Tibial artery (tissue), 4 donors: ENCODE data around the gene SDK1.

Source experiments
- DNase-seq, 2 donors: peaks; one replicate each; pipeline ENCODE4 v3.0.0-alpha.2; 2019
- H3K27ac ChIP-seq, 2 donors: fragments of 200-600 bp; sonication (generic) in 1 of 2; 1 replicate in 1 of 2; 2 replicates in 1 of 2; pipeline ENCODE4 v1.5.1; 2018 to 2019; ENCODE audit warnings: mild to moderate bottlenecking in 1 of 2
- H3K27me3 ChIP-seq, 2 donors: fragments of 200-600 bp; sonication (generic) in 1 of 2; one replicate each; pipeline versions ENCODE4 v1.5.1 to v1.6.0; 2016 to 2019
- H3K36me3 ChIP-seq, 3 donors: fragments of 200-600 bp; sonication (generic) in 2 of 3; one replicate each; pipeline ENCODE4 v1.5.1; 2016 to 2019; ENCODE audit warnings: mild to moderate bottlenecking in 2 of 3
- H3K4me1 ChIP-seq, 4 donors: fragments of 200-600 bp; sonication (generic) in 2 of 4; 1 replicate in 3 of 4; 2 replicates in 1 of 4; pipeline ENCODE4 v1.5.1; 2016 to 2019
- H3K4me3 ChIP-seq, 2 donors: fragments of 200-600 bp; sonication (generic) in 1 of 2; 1 replicate in 1 of 2; 2 replicates in 1 of 2; pipeline ENCODE4 v1.5.1; 2018 to 2019; ENCODE audit warnings: mild to moderate bottlenecking in 2 of 2
- H3K9me3 ChIP-seq, 3 donors: fragments of 200-600 bp; sonication (generic) in 1 of 3; one replicate each; pipeline ENCODE4 v1.5.1; 2016 to 2019
- intact Hi-C: fragments of 100-400 bp; cut with DNase I; formaldehyde crosslinking; loops from one replicate; pipeline ENCODE4 v1.15.0; 2023; ENCODE audit warnings: low total_unique reads
- TF ChIP-seq, protein P1 (sequence below), 2 experiments: fragments of 200-600 bp in 1 of 2; fragments of 450-650 bp in 1 of 2; IDR thresholded peaks; one replicate each; pipeline ENCODE4 v1.5.1; 2017 to 2019; ENCODE audit warnings: antibody characterized with exemption in 2 of 2, mild to moderate bottlenecking in 1 of 2, moderate library complexity in 1 of 2

SDK1 gene

DNA sequence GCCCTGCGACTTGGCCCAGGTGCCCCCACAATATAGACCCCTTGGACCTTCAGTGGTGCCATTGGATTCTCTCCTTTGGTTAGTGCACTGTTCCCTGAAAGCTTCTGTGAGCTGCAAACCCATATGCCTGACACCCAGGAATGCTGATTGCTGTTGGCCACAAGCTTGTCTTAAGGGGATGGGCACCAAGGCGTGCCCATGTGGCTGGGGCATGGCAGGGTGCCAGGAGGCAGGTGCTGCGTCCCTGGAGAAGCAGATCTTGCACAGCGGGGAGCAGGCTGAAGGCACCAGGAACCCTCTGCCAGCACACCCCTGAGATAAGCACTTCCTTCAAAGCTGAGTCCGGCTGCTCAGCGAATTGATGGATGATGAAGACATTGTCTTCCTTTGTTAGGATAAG, 411.8 kb downstream of the SDK1 start:
- no peaks in the 10 kb centered on the region for H3K27me3 ChIP-seq
- H3K4me1 ChIP-seq = no peaks in the 10 kb centered on the region
- H3K9me3 ChIP-seq = no peaks in the 10 kb centered on the region
- intact Hi-C loops = no loop called here
- no peaks in the 10 kb centered on the region for H3K36me3 ChIP-seq
- no peak for DNase-seq
- H3K27ac ChIP-seq = no peak overlapping the region
- TF ChIP-seq, protein P1, sequence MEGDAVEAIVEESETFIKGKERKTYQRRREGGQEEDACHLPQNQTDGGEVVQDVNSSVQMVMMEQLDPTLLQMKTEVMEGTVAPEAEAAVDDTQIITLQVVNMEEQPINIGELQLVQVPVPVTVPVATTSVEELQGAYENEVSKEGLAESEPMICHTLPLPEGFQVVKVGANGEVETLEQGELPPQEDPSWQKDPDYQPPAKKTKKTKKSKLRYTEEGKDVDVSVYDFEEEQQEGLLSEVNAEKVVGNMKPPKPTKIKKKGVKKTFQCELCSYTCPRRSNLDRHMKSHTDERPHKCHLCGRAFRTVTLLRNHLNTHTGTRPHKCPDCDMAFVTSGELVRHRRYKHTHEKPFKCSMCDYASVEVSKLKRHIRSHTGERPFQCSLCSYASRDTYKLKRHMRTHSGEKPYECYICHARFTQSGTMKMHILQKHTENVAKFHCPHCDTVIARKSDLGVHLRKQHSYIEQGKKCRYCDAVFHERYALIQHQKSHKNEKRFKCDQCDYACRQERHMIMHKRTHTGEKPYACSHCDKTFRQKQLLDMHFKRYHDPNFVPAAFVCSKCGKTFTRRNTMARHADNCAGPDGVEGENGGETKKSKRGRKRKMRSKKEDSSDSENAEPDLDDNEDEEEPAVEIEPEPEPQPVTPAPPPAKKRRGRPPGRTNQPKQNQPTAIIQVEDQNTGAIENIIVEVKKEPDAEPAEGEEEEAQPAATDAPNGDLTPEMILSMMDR (IDR thresholded peaks at IDR 0.05) = no peak
- no peak overlapping the region for H3K4me3 ChIP-seq

DNA sequence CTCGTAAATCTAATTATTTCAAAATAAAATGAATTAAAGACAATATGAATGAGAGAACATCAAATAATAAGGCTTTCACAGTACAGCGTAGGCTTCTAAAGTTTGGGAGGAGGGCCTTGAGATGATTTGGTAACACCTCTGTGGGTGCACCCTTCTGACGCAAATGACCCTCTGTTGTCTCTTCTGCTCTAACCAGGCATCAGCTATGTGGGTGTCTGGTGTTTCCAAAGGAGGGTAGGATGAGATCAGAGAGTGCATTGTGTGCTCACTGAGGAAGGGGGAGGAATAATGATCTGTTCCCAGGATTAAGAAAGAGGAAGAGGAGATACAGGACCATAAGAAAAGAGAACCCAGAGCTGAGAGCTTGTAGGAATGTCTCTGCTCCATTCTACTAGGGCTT, 420.4 kb downstream of the SDK1 start:
- intact Hi-C loops = no loop called here
- TF ChIP-seq, protein P1 (IDR thresholded peaks at IDR 0.05) = no peak
- Histone ChIP-seq H3K4me1 (peaks cover 0 to 8% (median 0%) of the 10 kb centered on the region in 4 donors), H3K27ac (no peak overlapping the region), H3K27me3 (no peaks in the 10 kb centered on the region), H3K36me3 (no peaks in the 10 kb centered on the region), H3K4me3 (no peak overlapping the region), H3K9me3 (no peaks in the 10 kb centered on the region)
- DNase-seq = no peak

DNA sequence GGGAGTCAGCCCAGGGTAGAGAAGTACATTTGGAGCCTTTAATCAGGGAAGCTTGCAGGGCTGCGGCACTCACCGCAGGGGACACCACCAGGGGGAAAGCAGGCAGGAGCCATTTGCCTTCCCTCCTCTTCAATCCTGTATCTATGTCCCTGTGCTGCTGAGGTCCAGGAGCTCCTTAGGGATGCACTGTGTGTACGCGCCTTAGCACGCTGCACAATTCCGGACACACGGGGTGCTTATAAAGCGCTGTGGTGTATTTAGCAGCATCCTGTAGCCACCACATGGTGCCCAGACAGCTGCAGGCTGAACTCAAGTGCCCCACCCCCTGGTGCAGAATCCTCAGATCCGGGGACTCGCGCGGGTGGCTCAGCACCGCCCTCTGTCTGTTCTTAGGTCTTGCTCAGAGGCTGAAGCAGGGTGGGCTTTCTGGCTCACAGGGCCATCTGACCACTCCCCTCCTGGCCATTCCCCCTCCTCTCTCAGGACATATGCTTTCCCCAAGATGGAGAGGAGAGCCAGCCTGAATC, 421.4 kb downstream of the SDK1 start:
- no peak for DNase-seq
- Histone ChIP-seq H3K9me3 (no peaks in the 10 kb centered on the region), H3K27me3 (no peaks in the 10 kb centered on the region), H3K4me1 (peaks cover 0 to 8% (median 0%) of the 10 kb centered on the region in 4 donors), H3K4me3 (no peak overlapping the region), H3K36me3 (no peaks in the 10 kb centered on the region), H3K27ac (no peak overlapping the region)
- intact Hi-C loops = no loop called here
- TF ChIP-seq, protein P1 (IDR thresholded peaks at IDR 0.05) = no peak

DNA sequence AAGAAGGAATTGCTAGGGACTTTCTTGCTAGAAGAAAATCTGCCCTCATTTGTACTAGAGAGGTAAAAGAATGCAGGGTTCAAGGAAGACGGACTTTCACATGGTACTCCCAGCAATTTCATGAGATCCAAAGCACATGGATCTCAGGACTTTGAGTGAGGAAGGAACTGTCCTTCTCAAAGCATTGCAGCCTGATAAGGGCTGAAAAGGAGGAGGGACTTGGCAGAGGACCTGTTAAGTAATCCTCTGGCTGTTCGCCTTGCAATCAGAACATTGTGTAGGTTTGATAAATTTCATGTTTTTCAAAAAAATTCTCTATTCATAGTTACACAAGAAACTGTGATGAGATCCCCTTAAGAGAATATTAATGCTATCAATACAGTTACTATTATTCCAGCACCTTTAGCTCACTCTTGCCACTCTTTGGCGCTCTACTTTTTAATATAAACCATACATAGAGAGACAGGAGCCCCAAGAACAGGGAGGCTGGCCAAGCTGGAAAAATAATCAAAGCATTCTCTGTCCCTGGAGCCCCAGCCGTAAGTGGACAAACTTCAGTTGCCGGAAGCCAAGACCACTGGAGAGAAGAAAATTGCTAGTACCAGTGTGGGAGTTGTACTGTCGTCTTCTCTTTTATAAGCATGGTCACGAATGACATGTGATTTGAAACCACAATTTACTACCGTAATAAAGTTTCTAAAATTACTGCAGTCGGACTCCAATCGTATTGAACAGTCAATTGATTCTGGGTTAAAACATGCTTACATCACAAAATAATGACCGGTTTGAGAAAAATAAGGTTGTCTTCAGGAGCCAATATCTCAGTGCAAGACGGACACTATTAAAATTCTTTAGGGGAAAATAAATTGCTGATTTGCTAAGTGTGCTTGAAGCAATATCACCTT, 424.4 kb downstream of the SDK1 start:
- Histone ChIP-seq H3K27me3 (no peaks in the 10 kb centered on the region), H3K9me3 (no peaks in the 10 kb centered on the region), H3K4me1 (peaks cover 0 to 12% (median 0%) of the 10 kb centered on the region in 4 donors), H3K4me3 (no peak overlapping the region), H3K36me3 (no peaks in the 10 kb centered on the region), H3K27ac (peak overlapping the region in 1 of 2 donors; percentile 10)
- intact Hi-C loops = no loop called here
- TF ChIP-seq, protein P1 (IDR thresholded peaks at IDR 0.05) = no peak
- DNase-seq = no peak

DNA sequence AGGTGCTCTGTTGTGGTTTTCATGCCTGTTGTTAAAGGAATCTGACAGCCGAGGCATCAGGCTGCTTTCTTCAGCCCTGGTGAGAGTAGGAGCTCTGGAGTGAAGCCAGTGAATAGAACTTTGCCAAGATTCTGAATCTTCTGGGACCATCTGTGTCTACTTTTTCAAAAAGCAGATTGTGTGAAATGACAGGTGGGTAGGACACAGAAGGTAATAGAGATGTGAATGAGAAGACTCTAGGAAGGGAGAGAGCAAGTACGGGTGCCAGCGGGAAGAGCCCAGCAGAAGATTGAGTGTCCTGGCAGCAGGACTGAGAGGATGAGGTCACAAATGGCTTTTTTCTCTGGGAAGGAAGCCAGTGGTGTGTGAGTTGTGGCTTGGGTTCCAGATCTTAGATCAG, 429.2 kb downstream of the SDK1 start:
- intact Hi-C loops = no loop called here
- H3K4me3 ChIP-seq = no peak overlapping the region
- no peak for DNase-seq
- H3K27ac ChIP-seq = no peak overlapping the region
- H3K9me3 ChIP-seq = no peaks in the 10 kb centered on the region
- no peaks in the 10 kb centered on the region for H3K27me3 ChIP-seq
- TF ChIP-seq, protein P1 (IDR thresholded peaks at IDR 0.05) = no peak
- no peaks in the 10 kb centered on the region for H3K36me3 ChIP-seq
- peaks cover 0 to 15% (median 0%) of the 10 kb centered on the region in 4 donors for H3K4me1 ChIP-seq
